Adipocyte (in vitro differentiated cells): Measurements from ENCODE around the gene OR8D1.
A peak's percentile ranks its signal among the peaks of the same experiment; 100 is the strongest.
"Not testable (repeated sequence)": the region's sequence is repeated elsewhere in the genome, so short reads cannot be mapped to it uniquely, and the experiment has no call there.

Source experiments
- DNase-seq: peaks from one replicate; pipeline ENCODE4 v3.0.0-alpha.2; 2015; ENCODE audit warnings: low read depth
- H3K27me3 ChIP-seq: replicated peaks from 2 replicates; pipeline ENCODE4 v1.7.0; 2013; ENCODE audit warnings: mild to moderate bottlenecking, low read length, moderate library complexity; ENCODE audit not compliant: control insufficient read depth, insufficient read depth
- H3K36me3 ChIP-seq: 2 replicates; pipeline ENCODE4 v1.7.0; 2013; ENCODE audit warnings: low read length, mild to moderate bottlenecking, moderate library complexity; ENCODE audit not compliant: control insufficient read depth, insufficient read depth, severe bottlenecking
- H3K4me1 ChIP-seq: 2 replicates; pipeline ENCODE4 v1.7.0; 2013; ENCODE audit warnings: mild to moderate bottlenecking, low read length, moderate library complexity; ENCODE audit not compliant: control insufficient read depth, insufficient read depth
- H3K4me3 ChIP-seq: 2 replicates; pipeline ENCODE4 v1.7.0; 2013; ENCODE audit warnings: mild to moderate bottlenecking, low read length, moderate library complexity
- H3K9ac ChIP-seq: 2 replicates; pipeline ENCODE4 v1.7.0; 2013; ENCODE audit warnings: mild to moderate bottlenecking, low read length, moderate library complexity
- H3K9me3 ChIP-seq: 2 replicates; pipeline ENCODE4 v1.7.0; 2013; ENCODE audit warnings: mild to moderate bottlenecking, low read length, moderate library complexity; ENCODE audit not compliant: control insufficient read depth

The OR8D1 gene

DNA sequence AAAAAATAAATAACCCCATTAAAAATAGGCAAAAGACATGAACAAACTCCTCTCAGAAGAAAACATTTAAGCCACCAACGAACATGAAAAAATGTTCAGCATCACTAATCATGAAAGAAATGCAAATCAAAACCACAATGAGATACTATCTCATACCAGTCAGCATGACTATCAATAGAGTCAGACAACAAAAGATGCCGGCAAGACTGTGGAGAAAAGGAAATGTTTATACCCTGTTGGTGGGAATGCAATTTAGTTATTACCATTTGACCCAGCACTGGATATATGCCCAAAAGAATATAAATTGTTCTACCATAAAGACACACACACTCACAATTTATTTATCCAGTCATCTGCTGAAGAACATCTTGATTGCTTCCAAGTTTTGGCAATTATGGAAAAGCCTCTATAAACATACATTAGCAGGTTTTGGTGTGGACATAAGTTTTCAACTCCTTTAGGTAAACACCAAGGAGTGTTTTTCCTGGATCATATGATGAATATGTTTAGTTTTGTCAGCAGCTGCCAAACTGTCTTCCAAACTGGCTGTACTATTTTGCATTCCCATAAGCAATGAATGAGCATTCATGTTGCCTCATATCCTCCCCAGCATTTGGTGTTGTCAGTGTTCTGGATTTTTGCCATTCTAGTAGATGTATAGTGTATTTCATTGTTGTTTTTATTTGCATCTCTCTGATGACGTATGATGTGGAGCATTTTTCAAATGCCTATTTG is 28.0 kb downstream of the OR8D1 start:
- Histone ChIP-seq H3K4me3 (no peak overlapping the region), H3K9ac (no peak overlapping the region), H3K9me3 (peaks cover 13% of the 10 kb centered on the region), H3K4me1 (no peaks in the 10 kb centered on the region), H3K36me3 (no peaks in the 10 kb centered on the region), H3K27me3 (no peaks in the 10 kb centered on the region)
- DNase-seq = peak; percentile 11

DNA sequence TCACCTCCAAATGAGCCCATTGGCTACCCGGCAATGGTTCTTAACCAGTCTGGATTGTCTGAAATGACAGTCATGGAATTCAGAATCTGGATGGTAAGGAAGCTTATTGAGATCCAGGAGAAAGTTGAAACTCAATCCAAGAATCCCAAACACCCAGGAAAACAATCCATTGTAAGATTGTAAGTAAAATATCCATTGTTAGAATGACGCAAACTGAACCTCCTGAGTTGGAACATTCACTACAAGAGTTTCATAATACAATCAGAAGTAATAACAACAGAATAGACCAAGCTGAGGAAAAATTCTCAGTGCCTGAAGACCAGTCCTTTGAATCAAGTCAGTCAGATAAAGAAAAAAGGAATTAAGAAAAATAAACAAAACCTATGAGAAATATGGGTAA is 35.5 kb downstream of the OR8D1 start:
- no peaks in the 10 kb centered on the region for H3K36me3 ChIP-seq
- H3K27me3 ChIP-seq = peaks cover 3% of the 10 kb centered on the region
- no peak overlapping the region for H3K4me3 ChIP-seq
- no peak for DNase-seq
- H3K9ac ChIP-seq = no peak overlapping the region
- H3K4me1 ChIP-seq = no peaks in the 10 kb centered on the region
- H3K9me3 ChIP-seq = no peaks in the 10 kb centered on the region

DNA sequence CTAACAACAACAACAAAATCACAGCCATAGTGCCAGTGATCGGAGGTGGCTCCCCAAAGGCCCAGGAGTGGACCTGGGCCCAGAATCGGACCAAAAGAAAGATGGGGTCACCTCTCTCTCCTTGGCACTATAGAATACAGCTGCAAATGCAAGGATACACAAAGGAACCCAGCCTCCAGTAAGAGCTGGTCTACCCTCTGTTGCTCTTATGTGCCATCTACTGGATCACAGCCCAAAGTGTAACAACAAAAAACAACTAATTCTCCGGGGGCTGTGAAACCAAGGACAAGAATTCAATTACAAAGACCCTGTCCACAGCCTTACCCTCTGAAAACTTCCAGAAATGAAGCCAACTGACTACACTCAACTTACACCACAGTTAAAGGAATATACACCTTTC is 35.9 kb downstream of the OR8D1 start:
- no peak for DNase-seq

GRCh38 chr11:124277207-124277606 is 36.5 kb downstream of the OR8D1 start:
- DNase-seq = no peak
- H3K9me3 ChIP-seq = no peaks in the 10 kb centered on the region
- no peak overlapping the region for H3K4me3 ChIP-seq
- H3K9ac ChIP-seq = no peak overlapping the region
- H3K36me3 ChIP-seq = no peaks in the 10 kb centered on the region
- no peaks in the 10 kb centered on the region for H3K4me1 ChIP-seq
- peaks cover 3% of the 10 kb centered on the region for H3K27me3 ChIP-seq

More for the DNA sequence above, 35.9 kb downstream of the OR8D1 start:
- Histone ChIP-seq H3K9ac (no peak overlapping the region), H3K27me3 (peaks cover 3% of the 10 kb centered on the region), H3K36me3 (no peaks in the 10 kb centered on the region), H3K9me3 (no peaks in the 10 kb centered on the region), H3K4me3 (no peak overlapping the region), H3K4me1 (no peaks in the 10 kb centered on the region)

GRCh38 chr11:124276081-124276480 is 37.7 kb downstream of the OR8D1 start:
- no peak overlapping the region for H3K9ac ChIP-seq
- DNase-seq = no peak
- no peaks in the 10 kb centered on the region for H3K36me3 ChIP-seq
- H3K4me1 ChIP-seq = no peaks in the 10 kb centered on the region
- no peaks in the 10 kb centered on the region for H3K9me3 ChIP-seq
- no peak overlapping the region for H3K4me3 ChIP-seq
- peaks cover 3% of the 10 kb centered on the region for H3K27me3 ChIP-seq

DNA sequence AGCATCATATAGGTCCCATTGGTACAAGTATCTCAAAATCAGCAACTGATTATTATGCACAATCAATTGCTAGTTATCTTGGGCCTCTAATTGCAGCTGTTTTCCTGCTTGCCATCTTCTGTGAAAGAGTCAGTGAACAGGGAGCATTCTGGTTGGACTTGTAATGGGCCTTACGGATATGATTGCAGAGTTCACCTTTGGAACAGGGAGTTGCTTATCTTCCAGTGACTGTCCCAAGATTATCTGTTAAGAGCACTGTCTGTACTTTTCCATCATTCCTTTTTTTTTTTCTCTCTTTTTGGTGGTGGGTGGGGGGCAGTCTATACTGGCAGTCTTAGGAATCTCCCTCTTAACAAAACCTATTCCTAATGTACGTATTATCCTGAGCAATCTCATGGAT is 39.7 kb downstream of the OR8D1 start:
- no peak overlapping the region for H3K4me3 ChIP-seq
- H3K36me3 ChIP-seq = no peaks in the 10 kb centered on the region
- H3K4me1 ChIP-seq = no peaks in the 10 kb centered on the region
- no peaks in the 10 kb centered on the region for H3K27me3 ChIP-seq
- H3K9ac ChIP-seq = no peak overlapping the region
- no peaks in the 10 kb centered on the region for H3K9me3 ChIP-seq
- no peak for DNase-seq

DNA sequence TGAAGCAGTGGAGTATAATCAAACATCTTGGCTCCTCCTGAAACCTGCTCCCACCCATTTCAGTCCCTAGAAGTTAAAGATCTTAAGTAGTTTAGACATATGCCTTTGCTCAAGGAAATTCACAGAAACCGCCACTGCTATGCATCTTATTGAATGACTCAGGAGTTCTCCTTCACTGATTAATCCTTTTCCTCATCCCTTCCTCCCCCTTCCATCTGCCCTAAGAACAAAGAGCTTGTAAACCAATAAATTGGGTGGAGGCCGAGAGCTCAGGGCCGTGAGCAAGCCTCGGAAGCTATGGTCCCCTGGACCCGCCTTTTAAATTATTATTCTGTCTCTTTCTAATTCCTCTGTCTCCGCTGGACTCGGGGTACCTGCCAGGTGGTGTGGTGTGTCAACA is 42.9 kb downstream of the OR8D1 start:
- H3K4me3 ChIP-seq, H3K36me3 ChIP-seq, H3K9ac ChIP-seq, H3K9me3 ChIP-seq, H3K4me1 ChIP-seq, H3K27me3 ChIP-seq, DNase-seq: not testable (repeated sequence)

DNA sequence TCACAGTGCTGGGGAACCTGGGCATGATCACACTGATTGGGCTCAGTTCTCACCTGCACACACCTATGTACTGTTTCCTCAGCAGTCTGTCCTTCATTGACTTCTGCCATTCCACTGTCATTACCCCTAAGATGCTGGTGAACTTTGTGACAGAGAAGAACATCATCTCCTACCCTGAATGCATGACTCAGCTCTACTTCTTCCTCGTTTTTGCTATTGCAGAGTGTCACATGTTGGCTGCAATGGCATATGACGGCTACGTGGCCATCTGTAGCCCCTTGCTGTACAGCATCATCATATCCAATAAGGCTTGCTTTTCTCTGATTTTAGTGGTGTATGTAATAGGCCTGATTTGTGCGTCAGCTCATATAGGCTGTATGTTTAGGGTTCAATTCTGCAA is 48.7 kb downstream of the OR8D1 start:
- not testable (repeated sequence) for H3K9ac ChIP-seq, H3K4me3 ChIP-seq, H3K36me3 ChIP-seq, DNase-seq, H3K9me3 ChIP-seq, H3K4me1 ChIP-seq, H3K27me3 ChIP-seq

- Histone ChIP-seq H3K4me1 (no peaks in the 10 kb centered on the region), H3K27me3 (no peaks in the 10 kb centered on the region), H3K9ac (no peak within 1 kb of the TSS), H3K36me3 (no peaks in the 10 kb centered on the region), H3K9me3 (no peaks in the 10 kb centered on the region), H3K4me3 (no peak within 1 kb of the TSS)
- no peak for DNase-seq
Measured at GRCh38 chr11:124256076-124256475, 57.7 kb downstream of the OR8D1 start, which contains the start of gene OR8G5. Gene OR8G5 (plus strand): TSS chr11:124256376. CDS start chr11:124264932, 8,556 bp downstream.
